Measurements from ENCODE around the gene ARL8B. TPM values are rescaled to one million over a fixed set of nuclear protein-coding genes. Genes with fewer than 3 reads are reported as not detected.

The ARL8B gene
- polyA plus RNA-seq, 1 donor from 2014 or later = 103 TPM

- no peak overlapping the region for H2AFZ ChIP-seq (ENCODE audit: low read depth, low read length)
Observed at GRCh38 chr3:5078151-5078550, 43.9 kb upstream of the ARL8B start.

GRCh38 chr3:5079761-5080160 is 42.3 kb upstream of the ARL8B start:
- H2AFZ ChIP-seq (ENCODE audit: low read depth, low read length) = no peak overlapping the region
- H3K4me2 ChIP-seq (ENCODE audit: low read length) = no peak overlapping the region
- no peak overlapping the region for H3K9ac ChIP-seq (ENCODE audit: low read length)
- H3K9me3 ChIP-seq (ENCODE audit: low read length) = no peaks in the 10 kb centered on the region
- no peaks in the 10 kb centered on the region for H4K20me1 ChIP-seq (ENCODE audit: insufficient read depth)
- H3K4me3 ChIP-seq (ENCODE audit: low read length) = no peak overlapping the region
- H3K9me2 ChIP-seq (ENCODE audit: insufficient read depth, low read length) = no peaks in the 10 kb centered on the region
- no peaks in the 10 kb centered on the region for H3K27me3 ChIP-seq (ENCODE audit: insufficient read depth, low read depth, low read length)
- H3K36me3 ChIP-seq (ENCODE audit: insufficient read depth, low read length) = no peaks in the 10 kb centered on the region
- H3K27ac ChIP-seq (ENCODE audit: low read length) = no peak overlapping the region
- no peaks in the 10 kb centered on the region for H3F3A ChIP-seq (ENCODE audit: insufficient read depth, low read length, poor library complexity, severe bottlenecking)
- no peaks in the 10 kb centered on the region for H3K79me2 ChIP-seq (replicated peaks; ENCODE audit: insufficient read depth, low read length)
- no peak for TF ChIP-seq RAD21 (conservative IDR thresholded peaks at IDR 0.05)
- TF ChIP-seq EZH2 (IDR thresholded peaks at IDR 0.05; ENCODE audit: borderline replicate concordance, insufficient read depth, low read length, poor library complexity, severe bottlenecking) = no peak
- no peak for TF ChIP-seq REST (IDR thresholded peaks at IDR 0.05; ENCODE audit: borderline replicate concordance)
- TF ChIP-seq SMC3 (conservative IDR thresholded peaks at IDR 0.05; ENCODE audit: poor library complexity) = no peak
- no peak for TF ChIP-seq EP300 (conservative IDR thresholded peaks at IDR 0.05; ENCODE audit: poor library complexity, severe bottlenecking)
- no peak for TF ChIP-seq TAF1 (IDR thresholded peaks at IDR 0.05; ENCODE audit: low read depth)
- TF ChIP-seq POLR2AphosphoS5 (IDR thresholded peaks at IDR 0.05) = no peak

More at GRCh38 chr3:5078151-5078550, 43.9 kb upstream of the ARL8B start:
- Histone ChIP-seq H3K9ac (ENCODE audit: low read length) (no peak overlapping the region), H3K27me3 (ENCODE audit: insufficient read depth, low read depth, low read length) (no peaks in the 10 kb centered on the region), H3K4me3 (ENCODE audit: low read length) (no peak overlapping the region), H3K4me2 (ENCODE audit: low read length) (no peak overlapping the region), H3K36me3 (ENCODE audit: insufficient read depth, low read length) (no peaks in the 10 kb centered on the region), H3F3A (ENCODE audit: insufficient read depth, low read length, poor library complexity, severe bottlenecking) (no peaks in the 10 kb centered on the region), H3K27ac (ENCODE audit: low read length) (no peak overlapping the region), H4K20me1 (ENCODE audit: insufficient read depth) (no peaks in the 10 kb centered on the region), H3K9me3 (ENCODE audit: low read length) (no peaks in the 10 kb centered on the region), H3K9me2 (ENCODE audit: insufficient read depth, low read length) (no peaks in the 10 kb centered on the region), H3K79me2 (replicated peaks; ENCODE audit: insufficient read depth, low read length) (no peaks in the 10 kb centered on the region)
- TF ChIP-seq MXI1 (conservative IDR thresholded peaks at IDR 0.05; ENCODE audit: poor library complexity, severe bottlenecking) (no peak), REST (IDR thresholded peaks at IDR 0.05; ENCODE audit: borderline replicate concordance) (no peak), RAD21 (conservative IDR thresholded peaks at IDR 0.05) (no peak), CTCF (IDR thresholded peaks at IDR 0.05; ENCODE audit: poor library complexity, severe bottlenecking) (no peak), EP300 (conservative IDR thresholded peaks at IDR 0.05; ENCODE audit: poor library complexity, severe bottlenecking) (no peak), POLR2AphosphoS5 (IDR thresholded peaks at IDR 0.05) (no peak), EZH2 (IDR thresholded peaks at IDR 0.05; ENCODE audit: borderline replicate concordance, insufficient read depth, low read length, poor library complexity, severe bottlenecking) (no peak), TAF1 (IDR thresholded peaks at IDR 0.05; ENCODE audit: low read depth) (no peak), SMC3 (conservative IDR thresholded peaks at IDR 0.05; ENCODE audit: poor library complexity) (no peak)

All from neural cell (in vitro differentiated cells).